Inflammatory macrophage treated with lipopolysaccharide for 4 hours (primary cell): Measurements from ENCODE around the gene HSPD1.

Source experiments
- DNase-seq: peaks from one replicate; pipeline ENCODE4 v3.0.0-alpha.2; 2020

The HSPD1 gene

GRCh38 chr2:197499594-197500502 lies at the start of gene HSPD1, which contains the start of gene HSPE1:
Gene HSPD1, minus strand, starts transcription at chr2:197499840. Its CDS starts 992 bp downstream, at chr2:197498848.
Gene HSPE1, plus strand, starts transcription at chr2:197500379. Its CDS starts 58 bp downstream, at chr2:197500437.
- peak; percentile 100 for DNase-seq

GRCh38 chr2:197548582-197548981 lies 48.9 kb upstream of the HSPD1 start:
- DNase-seq: no peak

GRCh38 chr2:197547163-197547900 lies 47.7 kb upstream of the HSPD1 start:
- DNase-seq: no peak

GRCh38 chr2:197543206-197543605 lies 43.6 kb upstream of the HSPD1 start:
- DNase-seq: no peak

GRCh38 chr2:197539734-197540133 lies 40.1 kb upstream of the HSPD1 start:
- no peak for DNase-seq

- DNase-seq: no peak
Observed at GRCh38 chr2:197538412-197538811, 38.8 kb upstream of the HSPD1 start.

GRCh38 chr2:197517150-197517549 lies 17.5 kb upstream of the HSPD1 start:
- no peak for DNase-seq

- no peak for DNase-seq
Observed at GRCh38 chr2:197516393-197516761, 16.7 kb upstream of the HSPD1 start.

GRCh38 chr2:197515739-197516392 lies 16.2 kb upstream of the HSPD1 start, which contains the start of gene MOB4:
Gene MOB4, plus strand, starts transcription at chr2:197516066. Its CDS starts 21 bp downstream, at chr2:197516087.
- DNase-seq: peak; percentile 97

- DNase-seq: peak; percentile 12
Observed at GRCh38 chr2:197515315-197515738, 15.7 kb upstream of the HSPD1 start.

- peak; percentile 17 for DNase-seq
Observed at GRCh38 chr2:197514754-197515153, 15.1 kb upstream of the HSPD1 start.

GRCh38 chr2:197513915-197514314 lies 14.3 kb upstream of the HSPD1 start:
- DNase-seq: no peak

GRCh38 chr2:197506658-197507057 lies 7.0 kb upstream of the HSPD1 start:
- DNase-seq: no peak

- no peak for DNase-seq
Observed at GRCh38 chr2:197504512-197504911, 4.9 kb upstream of the HSPD1 start.

- no peak for DNase-seq
Observed at GRCh38 chr2:197504000-197504399, 4.4 kb upstream of the HSPD1 start.

GRCh38 chr2:197502685-197503084 lies 3.0 kb upstream of the HSPD1 start:
- no peak for DNase-seq

- DNase-seq: no peak
Observed at GRCh38 chr2:197502201-197502600, 2.6 kb upstream of the HSPD1 start.

GRCh38 chr2:197500503-197501131 lies 977 bp upstream of the HSPD1 start:
- DNase-seq: peak; percentile 38

GRCh38 chr2:197498937-197499593 lies 575 bp downstream of the HSPD1 start:
- DNase-seq: peak; percentile 65

- DNase-seq: no peak
Observed at GRCh38 chr2:197498235-197498936, 1.3 kb downstream of the HSPD1 start.

- no peak for DNase-seq
Observed at GRCh38 chr2:197497326-197497725, 2.3 kb downstream of the HSPD1 start.
